H9 (cell line): ENCODE data around the gene NALCN. TPM values are rescaled to one million over a fixed set of nuclear protein-coding genes. Genes with fewer than 3 reads are reported as not detected.

Experiments used
- DNase-seq: peaks from one replicate; pipeline ENCODE4 v3.0.0-alpha.2; 2017
- H2AFZ ChIP-seq: one replicate; pipeline ENCODE4 v1.6.1; 2013; ENCODE audit warnings: mild to moderate bottlenecking, low read length, control low read depth, moderate library complexity
- H2AK5ac ChIP-seq: 2 replicates; pipeline ENCODE4 v1.6.1; 2013; ENCODE audit warnings: low read length, control low read depth, mixed read lengths; ENCODE audit not compliant: insufficient read length
- H2BK120ac ChIP-seq: one replicate; pipeline ENCODE4 v1.6.1; 2013; ENCODE audit warnings: low read depth, mild to moderate bottlenecking, low read length, control low read depth, inconsistent platforms; ENCODE audit not compliant: poor library complexity, severe bottlenecking
- H2BK12ac ChIP-seq: 2 replicates; pipeline ENCODE4 v1.6.1; 2013; ENCODE audit warnings: low read length, control low read depth, mixed read lengths, low read depth; ENCODE audit not compliant: insufficient read length
- H2BK15ac ChIP-seq: 2 replicates; pipeline ENCODE4 v1.6.1; 2013; ENCODE audit warnings: low read depth, low read length, control low read depth
- H2BK20ac ChIP-seq: one replicate; pipeline ENCODE4 v1.6.1; 2013; ENCODE audit warnings: low read depth, mild to moderate bottlenecking, low read length, control low read depth, inconsistent platforms; ENCODE audit not compliant: poor library complexity, severe bottlenecking
- H2BK5ac ChIP-seq: 2 replicates; pipeline ENCODE4 v1.6.1; 2013; ENCODE audit warnings: low read length, control low read depth, mixed read lengths; ENCODE audit not compliant: insufficient read length
- H3K14ac ChIP-seq: 2 replicates; pipeline ENCODE4 v1.6.1; 2013; ENCODE audit warnings: low read length, control low read depth; ENCODE audit not compliant: insufficient read depth
- H3K18ac ChIP-seq: 2 replicates; pipeline ENCODE4 v1.6.1; 2013; ENCODE audit warnings: low read depth, mild to moderate bottlenecking, mixed read lengths, low read length, control low read depth; ENCODE audit not compliant: insufficient read length
- H3K23ac ChIP-seq: 2 replicates; pipeline ENCODE4 v1.6.1; 2013; ENCODE audit warnings: low read length, control low read depth, mixed read lengths, low read depth; ENCODE audit not compliant: insufficient read length
- H3K23me2 ChIP-seq: 2 replicates; pipeline ENCODE4 v1.6.1; 2013; ENCODE audit warnings: low read depth, mild to moderate bottlenecking, mixed read lengths, low read length, control low read depth; ENCODE audit not compliant: insufficient read length, poor library complexity, severe bottlenecking
- H3K27ac ChIP-seq: 2 replicates; pipeline ENCODE4 v1.5.1; 2013; ENCODE audit warnings: low read length, control low read depth, mixed read lengths, low read depth; ENCODE audit not compliant: insufficient read length
- H3K27me3 ChIP-seq: 2 replicates; pipeline ENCODE4 v1.6.1; 2013; ENCODE audit warnings: low read length, control low read depth, inconsistent platforms; ENCODE audit not compliant: insufficient read depth
- H3K4ac ChIP-seq: 2 replicates; pipeline ENCODE4 v1.6.1; 2013; ENCODE audit warnings: low read depth, mild to moderate bottlenecking, control low read depth, inconsistent platforms, low read length, moderate library complexity
- H3K4me1 ChIP-seq: 2 replicates; pipeline ENCODE4 v1.6.1; 2013; ENCODE audit warnings: low read length, control low read depth, inconsistent platforms; ENCODE audit not compliant: insufficient read depth
- H3K4me2 ChIP-seq: 2 replicates; pipeline ENCODE4 v1.6.1; 2013; ENCODE audit warnings: low read length, control low read depth, mixed read lengths; ENCODE audit not compliant: insufficient read length, insufficient read depth
- H3K56ac ChIP-seq: 2 replicates; pipeline ENCODE4 v1.6.1; 2013; ENCODE audit warnings: low read depth, mild to moderate bottlenecking, mixed read lengths, low read length, control low read depth; ENCODE audit not compliant: insufficient read length
- H3K79me1 ChIP-seq: 2 replicates; pipeline ENCODE4 v1.6.1; 2013; ENCODE audit warnings: low read depth, mild to moderate bottlenecking, moderate library complexity, low read length, control low read depth, inconsistent platforms; ENCODE audit not compliant: insufficient read depth, poor library complexity, severe bottlenecking
- H3K79me2 ChIP-seq: 2 replicates; pipeline ENCODE4 v1.6.1; 2013; ENCODE audit warnings: low read length, control low read depth, inconsistent platforms; ENCODE audit not compliant: insufficient read depth
- H3K9ac ChIP-seq: 2 replicates; pipeline ENCODE4 v1.6.1; 2013; ENCODE audit warnings: low read length, control low read depth, mixed read lengths; ENCODE audit not compliant: insufficient read length; ENCODE audit errors: extremely low read depth
- H3K9me3 ChIP-seq: one replicate; pipeline ENCODE4 v1.6.1; 2013; ENCODE audit warnings: low read depth, low read length, inconsistent platforms; ENCODE audit not compliant: control insufficient read depth
- H3T11ph ChIP-seq: one replicate; pipeline ENCODE4 v1.6.1; 2013; ENCODE audit warnings: mild to moderate bottlenecking, low read length, control low read depth, inconsistent platforms
- H4K20me1 ChIP-seq: one replicate; pipeline ENCODE4 v1.6.1; 2013; ENCODE audit not compliant: control insufficient read depth, insufficient read length, insufficient read depth
- H4K5ac ChIP-seq: 2 replicates; pipeline ENCODE4 v1.6.1; 2013; ENCODE audit warnings: low read depth, mild to moderate bottlenecking, mixed read lengths, low read length, control low read depth; ENCODE audit not compliant: insufficient read length
- H4K8ac ChIP-seq: replicated peaks from 2 replicates; pipeline ENCODE4 v1.6.1; 2013; ENCODE audit warnings: low read length, control low read depth, mixed read lengths, low read depth; ENCODE audit not compliant: insufficient read length
- H4K91ac ChIP-seq: 2 replicates; pipeline ENCODE4 v1.6.1; 2013; ENCODE audit warnings: low read depth, mild to moderate bottlenecking, moderate library complexity, mixed read lengths, low read length, control low read depth; ENCODE audit not compliant: insufficient read length
- H3K27ac Mint-ChIP-seq, 3 experiments: 2 replicates in 2 of 3; 3 replicates in 1 of 3; pipeline ENCODE4 v1.8.0; 2020 to 2021; ENCODE audit warnings: mixed read lengths in 3 of 3, mild to moderate bottlenecking in 1 of 3, moderate library complexity in 1 of 3
- H3K27me3 Mint-ChIP-seq: 2 replicates; pipeline ENCODE4 v1.8.0; 2021; ENCODE audit warnings: low read depth, mild to moderate bottlenecking, moderate library complexity, mixed read lengths
- H3K36me3 Mint-ChIP-seq, 3 experiments: 2 replicates in 2 of 3; 3 replicates in 1 of 3; pipeline ENCODE4 v1.8.0; 2020 to 2021; ENCODE audit warnings: low read depth in 3 of 3, mixed read lengths in 3 of 3; ENCODE audit not compliant: insufficient read depth in 1 of 3
- H3K4me1 Mint-ChIP-seq, 2 experiments: 2 replicates each; pipeline ENCODE4 v1.8.0; 2020; ENCODE audit warnings: mixed read lengths in 2 of 2
- H3K4me3 Mint-ChIP-seq, 2 experiments: 2 replicates in 1 of 2; 3 replicates in 1 of 2; pipeline ENCODE4 v1.8.0; 2020 to 2021; ENCODE audit warnings: mild to moderate bottlenecking in 2 of 2, mixed read lengths in 2 of 2, moderate library complexity in 1 of 2
- H3K9me3 Mint-ChIP-seq, 2 experiments: 2 replicates in 1 of 2; 3 replicates in 1 of 2; pipeline ENCODE4 v1.8.0; 2020; ENCODE audit warnings: mild to moderate bottlenecking in 2 of 2, mixed read lengths in 2 of 2, moderate library complexity in 1 of 2
- CTCF ChIP-seq: fragments of 200-600 bp; sonication (generic); conservative IDR thresholded peaks from 3 replicates; pipeline ENCODE4 v1.8.0; 2021; ENCODE audit warnings: antibody characterized with exemption, mild to moderate bottlenecking
- WGBS: extraction: QIAGEN DNeasy Blood & Tissue Kit; methylation state at CpG from one replicate; pipeline ENCODE4 v1.1.7; 2013; ENCODE audit warnings: missing lambda C conversion rate, low lambda C conversion rate, mixed read lengths; ENCODE audit not compliant: insufficient read length; ENCODE audit errors: extremely low coverage; 5-methylcytosine and 5-hydroxymethylcytosine counted together
- total RNA-seq: library from RNA; stranded (reverse); gene quantifications from 2 replicates; pipeline ENCODE4 v1.2.1, GENCODE V29; 2021

NALCN gene
- total RNA-seq, 1 experiment from 2014 or later: 0.09 TPM

DNA sequence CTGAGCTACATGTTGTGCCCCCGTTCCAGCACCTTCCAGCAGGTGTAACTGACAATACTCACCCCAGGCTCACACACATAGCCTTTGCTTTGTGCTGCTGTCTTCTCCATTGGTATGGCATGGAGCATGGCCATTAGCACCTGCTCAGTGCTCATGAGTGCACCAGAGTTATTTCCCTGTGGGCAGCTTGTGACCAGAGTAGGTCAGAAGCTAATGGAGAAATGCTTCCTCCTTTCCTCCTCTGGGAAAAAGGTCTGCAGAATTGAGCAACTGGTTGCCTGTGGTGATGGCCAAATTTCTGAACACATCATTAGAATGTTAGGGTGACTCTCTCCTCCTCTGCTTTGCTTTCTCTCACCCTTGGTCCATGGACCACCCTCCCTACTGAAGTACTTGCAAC, 397.2 kb downstream of the NALCN start:
- Histone ChIP-seq H3K79me1 (no peaks in the 10 kb centered on the region), H2BK5ac (no peak overlapping the region), H4K91ac (no peak overlapping the region), H3K23ac (no peak overlapping the region), H4K20me1 (no peaks in the 10 kb centered on the region), H3K27ac (no peak overlapping the region), H3K27me3 (no peaks in the 10 kb centered on the region), H3K9me3 (no peaks in the 10 kb centered on the region), H3K23me2 (no peaks in the 10 kb centered on the region), H2BK15ac (no peak overlapping the region), H3T11ph (no peak overlapping the region), H3K14ac (no peak overlapping the region), H2BK20ac (no peak overlapping the region), H3K4me2 (no peak overlapping the region), H2BK120ac (no peak overlapping the region), H4K5ac (no peak overlapping the region), H3K18ac (no peak overlapping the region), H3K4ac (no peak overlapping the region), H3K9ac (no peak overlapping the region), H3K4me1 (no peaks in the 10 kb centered on the region), H4K8ac (no peak overlapping the region), H2AFZ (no peak overlapping the region), H2BK12ac (no peak overlapping the region), H2AK5ac (no peak overlapping the region), H3K56ac (no peak overlapping the region), H3K79me2 (no peaks in the 10 kb centered on the region)
- no peaks in the 10 kb centered on the region for H3K9me3 Mint-ChIP-seq
- no peaks in the 10 kb centered on the region; a peak in 1 of 7 replicates for H3K36me3 Mint-ChIP-seq
- WGBS: no CpG with 5 or more reads among the region's 1 CpG
- H3K4me1 Mint-ChIP-seq: peaks cover 4% of the 10 kb centered on the region in 2 experiments
- H3K27ac Mint-ChIP-seq: no peak overlapping the region
- no peak for DNase-seq
- H3K27me3 Mint-ChIP-seq: no peaks in the 10 kb centered on the region
- H3K4me3 Mint-ChIP-seq: no peak overlapping the region
- TF ChIP-seq CTCF: no peak
